Trophoblast cell (in vitro differentiated cells and primary cell): ENCODE results near the gene NIPBL.
"Not testable (repeated sequence)": the region's sequence is repeated elsewhere in the genome, so short reads cannot be mapped to it uniquely, and the experiment has no call there.

ENCODE experiments used
- DNase-seq, 2 donors: peaks; one replicate each; pipeline ENCODE4 v3.0.0-alpha.2; 2016
- H2AFZ ChIP-seq: 2 replicates; pipeline ENCODE4 v1.6.1; 2013; ENCODE audit warnings: low read length, moderate library complexity, mild to moderate bottlenecking; ENCODE audit not compliant: insufficient read depth, poor library complexity
- H2AK5ac ChIP-seq: 2 replicates; pipeline ENCODE4 v1.6.1; 2013; ENCODE audit warnings: mild to moderate bottlenecking, low read length
- H2BK120ac ChIP-seq: 2 replicates; pipeline ENCODE4 v1.6.1; 2013; ENCODE audit warnings: low read length, mild to moderate bottlenecking, moderate library complexity; ENCODE audit not compliant: insufficient read depth, poor library complexity
- H2BK12ac ChIP-seq: 2 replicates; pipeline ENCODE4 v1.6.1; 2013; ENCODE audit warnings: mild to moderate bottlenecking, low read length, moderate library complexity
- H2BK5ac ChIP-seq: 2 replicates; pipeline ENCODE4 v1.6.1; 2013; ENCODE audit warnings: low read length, low read depth, moderate library complexity, mild to moderate bottlenecking; ENCODE audit not compliant: poor library complexity
- H3K14ac ChIP-seq: 2 replicates; pipeline ENCODE4 v1.6.1; 2013; ENCODE audit warnings: mild to moderate bottlenecking, low read length
- H3K18ac ChIP-seq: 2 replicates; pipeline ENCODE4 v1.6.1; 2013; ENCODE audit warnings: mild to moderate bottlenecking, low read length
- H3K23ac ChIP-seq: 2 replicates; pipeline ENCODE4 v1.6.1; 2013; ENCODE audit warnings: low read length
- H3K27ac ChIP-seq: 2 replicates; pipeline ENCODE4 v1.5.1; 2013; ENCODE audit warnings: low read depth, mild to moderate bottlenecking, inconsistent platforms, low read length, moderate library complexity
- H3K27me3 ChIP-seq: 2 replicates; pipeline ENCODE4 v1.6.1; 2013; ENCODE audit warnings: inconsistent platforms, mild to moderate bottlenecking, low read length, moderate library complexity; ENCODE audit not compliant: insufficient read depth
- H3K36me3 ChIP-seq, 2 experiments: 1 replicate in 1 of 2; 2 replicates in 1 of 2; pipeline ENCODE4 v1.6.1; 2013; ENCODE audit warnings: low read length in 2 of 2, mild to moderate bottlenecking in 2 of 2, moderate library complexity in 1 of 2; ENCODE audit not compliant: insufficient read depth in 2 of 2, control insufficient read depth in 1 of 2
- H3K4ac ChIP-seq: 2 replicates; pipeline ENCODE4 v1.6.1; 2013; ENCODE audit warnings: low read depth, mild to moderate bottlenecking, low read length, moderate library complexity
- H3K4me1 ChIP-seq, 2 experiments: 1 replicate in 1 of 2; 2 replicates in 1 of 2; pipeline ENCODE4 v1.6.1; 2013; ENCODE audit warnings: low read length in 2 of 2, mild to moderate bottlenecking in 2 of 2, moderate library complexity in 1 of 2; ENCODE audit not compliant: insufficient read depth in 2 of 2, control insufficient read depth in 1 of 2
- H3K4me2 ChIP-seq: 2 replicates; pipeline ENCODE4 v1.6.1; 2013; ENCODE audit warnings: inconsistent platforms, mild to moderate bottlenecking, low read length, moderate library complexity
- H3K4me3 ChIP-seq: 2 replicates; pipeline ENCODE4 v1.5.1; 2013; ENCODE audit warnings: mild to moderate bottlenecking, low read depth, low read length, inconsistent platforms
- H3K79me1 ChIP-seq: one replicate; pipeline ENCODE4 v1.6.1; 2013; ENCODE audit warnings: low read length
- H3K79me2 ChIP-seq: 2 replicates; pipeline ENCODE4 v1.6.1; 2013; ENCODE audit warnings: low read length, mild to moderate bottlenecking; ENCODE audit not compliant: control insufficient read depth, insufficient read depth, poor library complexity
- H3K9ac ChIP-seq: 2 replicates; pipeline ENCODE4 v1.6.1; 2013; ENCODE audit warnings: mild to moderate bottlenecking, low read length
- H3K9me3 ChIP-seq: 2 replicates; pipeline ENCODE4 v1.6.1; 2013; ENCODE audit warnings: low read depth, mild to moderate bottlenecking, control low read depth, inconsistent platforms, low read length; ENCODE audit not compliant: insufficient read depth
- H4K12ac ChIP-seq: 2 replicates; pipeline ENCODE4 v1.6.1; 2013; ENCODE audit warnings: low read depth, mild to moderate bottlenecking, low read length, moderate library complexity
- H4K8ac ChIP-seq: 2 replicates; pipeline ENCODE4 v1.6.1; 2013; ENCODE audit warnings: low read depth, mild to moderate bottlenecking, low read length, moderate library complexity
- H4K91ac ChIP-seq: one replicate; pipeline ENCODE4 v1.6.1; 2013; ENCODE audit warnings: low read depth, mild to moderate bottlenecking, low read length, moderate library complexity
- WGBS: extraction: QIAGEN DNeasy Blood & Tissue Kit; methylation state at CpG from one replicate; pipeline ENCODE4 v1.1.7; 2013; ENCODE audit warnings: missing lambda C conversion rate; ENCODE audit not compliant: insufficient read length, insufficient coverage; ENCODE audit errors: extremely low coverage; 5-methylcytosine and 5-hydroxymethylcytosine counted together

The NIPBL gene

DNA sequence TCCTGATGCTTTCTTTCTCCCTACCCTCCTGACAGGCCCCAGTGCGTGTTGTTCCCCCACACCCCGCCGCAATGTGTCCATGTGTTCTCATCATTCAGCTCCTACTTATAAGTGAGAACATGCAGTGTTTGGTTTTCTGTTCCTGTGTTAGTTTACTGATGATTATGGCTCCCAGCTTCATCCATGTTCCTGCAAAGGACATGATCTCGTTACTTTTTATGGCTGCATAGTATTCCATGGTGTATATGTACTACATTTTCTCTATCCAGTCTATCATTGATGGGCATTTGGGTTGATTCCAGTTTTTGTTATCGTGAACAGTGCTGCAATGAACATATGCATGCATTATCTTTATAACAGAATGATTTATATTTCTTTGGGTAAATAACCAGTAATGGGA lies 222.7 kb downstream of the NIPBL start:
- no CpG with 5 or more reads among the region's 5 CpGs for WGBS
- not testable (repeated sequence) for H4K12ac ChIP-seq, H4K91ac ChIP-seq, H3K14ac ChIP-seq, H3K79me2 ChIP-seq, H2BK12ac ChIP-seq, H3K36me3 ChIP-seq, H2AK5ac ChIP-seq, H3K79me1 ChIP-seq, H2BK120ac ChIP-seq, H3K9me3 ChIP-seq, H3K4ac ChIP-seq, H2AFZ ChIP-seq, H3K4me3 ChIP-seq, H4K8ac ChIP-seq, H2BK5ac ChIP-seq, H3K23ac ChIP-seq, H3K4me1 ChIP-seq, H3K27me3 ChIP-seq, H3K9ac ChIP-seq, H3K18ac ChIP-seq, H3K27ac ChIP-seq, H3K4me2 ChIP-seq, DNase-seq

DNA sequence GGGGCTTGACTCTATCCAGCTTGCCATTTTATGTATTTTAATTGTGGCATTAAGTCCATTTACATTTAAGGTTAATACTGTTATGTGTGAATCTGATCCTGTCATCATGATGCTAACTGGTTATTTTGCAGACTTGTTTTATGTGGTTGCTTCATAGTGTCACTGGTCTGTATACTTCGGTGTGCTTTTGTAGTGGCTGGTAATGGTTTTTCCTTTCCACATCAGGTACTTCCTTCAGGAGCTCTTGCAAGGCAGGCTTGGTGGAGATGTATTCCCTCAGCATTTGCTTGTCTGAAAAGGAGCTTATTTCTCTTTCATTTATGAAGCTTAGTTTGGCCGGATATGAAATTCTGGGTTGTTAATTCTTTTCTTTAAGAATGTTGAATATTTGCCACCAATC lies 226.7 kb downstream of the NIPBL start:
- H4K91ac ChIP-seq: no peak overlapping the region
- no peak overlapping the region for H2BK120ac ChIP-seq
- H2BK12ac ChIP-seq: no peak overlapping the region
- no peak overlapping the region for H3K14ac ChIP-seq
- H4K8ac ChIP-seq: no peak overlapping the region
- H3K79me2 ChIP-seq: no peaks in the 10 kb centered on the region
- no peak overlapping the region for H4K12ac ChIP-seq
- H3K27me3 ChIP-seq: no peaks in the 10 kb centered on the region
- peaks cover 9% of the 10 kb centered on the region in 2 experiments for H3K36me3 ChIP-seq
- H3K9ac ChIP-seq: no peak overlapping the region
- no peak overlapping the region for H3K23ac ChIP-seq
- H3K4me1 ChIP-seq: no peaks in the 10 kb centered on the region
- H2BK5ac ChIP-seq: no peak overlapping the region
- no peak overlapping the region for H3K27ac ChIP-seq
- H3K79me1 ChIP-seq: no peaks in the 10 kb centered on the region
- no peak overlapping the region for H2AFZ ChIP-seq
- no peak overlapping the region for H2AK5ac ChIP-seq
- H3K9me3 ChIP-seq: no peaks in the 10 kb centered on the region
- no CpG with 5 or more reads among the region's 2 CpGs for WGBS
- no peak overlapping the region for H3K4me3 ChIP-seq
- no peak for DNase-seq
- H3K4me2 ChIP-seq: no peak overlapping the region
- no peak overlapping the region for H3K4ac ChIP-seq
- H3K18ac ChIP-seq: no peak overlapping the region

DNA sequence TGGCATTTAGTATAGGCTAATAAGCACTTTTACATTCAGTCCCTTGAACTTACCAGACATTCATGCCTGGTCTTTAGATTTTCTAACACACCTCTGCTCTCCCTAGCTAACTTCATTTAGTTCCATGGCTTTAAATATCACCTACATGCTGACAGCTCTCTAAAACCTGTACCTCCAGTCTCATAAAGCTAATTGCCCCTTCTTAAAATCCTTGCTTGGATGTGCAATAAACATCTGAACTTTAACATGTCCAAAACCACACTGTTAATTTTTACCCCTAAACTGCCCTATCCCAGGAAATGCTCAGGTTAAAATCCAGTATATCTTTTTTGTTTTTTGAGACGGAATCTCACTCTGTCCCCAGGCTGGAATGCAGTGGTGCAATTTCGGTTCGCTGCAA lies 232.8 kb downstream of the NIPBL start:
- H3K9me3 ChIP-seq: no peaks in the 10 kb centered on the region
- no peak overlapping the region for H3K4me2 ChIP-seq
- peaks cover 6 to 9% of the 10 kb centered on the region in 2 experiments for H3K36me3 ChIP-seq
- no peaks in the 10 kb centered on the region for H3K79me2 ChIP-seq
- H4K12ac ChIP-seq: no peak overlapping the region
- DNase-seq: no peak
- no peak overlapping the region for H3K18ac ChIP-seq
- H4K91ac ChIP-seq: no peak overlapping the region
- H3K4me1 ChIP-seq: no peaks in the 10 kb centered on the region
- no peak overlapping the region for H2AFZ ChIP-seq
- H3K4ac ChIP-seq: no peak overlapping the region
- H4K8ac ChIP-seq: no peak overlapping the region
- no peak overlapping the region for H3K9ac ChIP-seq
- WGBS: no CpG with 5 or more reads among the region's 3 CpGs
- no peak overlapping the region for H2BK12ac ChIP-seq
- H3K79me1 ChIP-seq: no peaks in the 10 kb centered on the region
- no peak overlapping the region for H3K27ac ChIP-seq
- no peak overlapping the region for H3K23ac ChIP-seq
- H3K14ac ChIP-seq: no peak overlapping the region
- H3K27me3 ChIP-seq: no peaks in the 10 kb centered on the region
- H2AK5ac ChIP-seq: no peak overlapping the region
- H2BK5ac ChIP-seq: no peak overlapping the region
- no peak overlapping the region for H2BK120ac ChIP-seq
- H3K4me3 ChIP-seq: no peak overlapping the region

DNA sequence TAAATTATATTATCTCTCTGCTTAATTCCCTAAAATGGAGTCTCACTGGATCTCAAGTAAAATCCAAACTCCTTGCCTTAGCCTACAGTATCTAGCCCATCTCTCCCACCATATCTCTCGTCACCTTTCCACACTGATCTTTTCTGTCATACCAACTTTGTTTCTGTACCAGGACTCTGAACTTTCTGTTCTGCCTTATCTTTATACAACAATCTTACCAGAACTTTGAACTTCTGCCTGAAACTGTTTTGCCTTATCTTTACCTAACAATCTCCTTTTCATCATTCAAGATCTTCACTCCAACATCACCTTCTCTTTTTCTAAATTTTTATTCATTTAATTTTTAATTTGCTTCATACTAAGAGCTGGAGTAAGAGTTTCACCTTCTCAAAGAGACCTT lies 233.6 kb downstream of the NIPBL start:
- no peaks in the 10 kb centered on the region for H3K9me3 ChIP-seq
- H4K8ac ChIP-seq: no peak overlapping the region
- H4K12ac ChIP-seq: no peak overlapping the region
- H2BK12ac ChIP-seq: no peak overlapping the region
- H3K4me2 ChIP-seq: no peak overlapping the region
- no peak overlapping the region for H3K9ac ChIP-seq
- no peak overlapping the region for H3K4ac ChIP-seq
- H2BK120ac ChIP-seq: no peak overlapping the region
- no CpG with 5 or more reads among the region's 1 CpG for WGBS
- no peak overlapping the region for H3K27ac ChIP-seq
- no peak overlapping the region for H3K23ac ChIP-seq
- peaks cover 8 to 9% of the 10 kb centered on the region in 2 experiments for H3K36me3 ChIP-seq
- H2AK5ac ChIP-seq: no peak overlapping the region
- no peaks in the 10 kb centered on the region for H3K27me3 ChIP-seq
- no peak overlapping the region for H3K18ac ChIP-seq
- no peak for DNase-seq
- H3K4me1 ChIP-seq: no peaks in the 10 kb centered on the region
- no peak overlapping the region for H2AFZ ChIP-seq
- no peaks in the 10 kb centered on the region for H3K79me1 ChIP-seq
- no peaks in the 10 kb centered on the region for H3K79me2 ChIP-seq
- H3K14ac ChIP-seq: no peak overlapping the region
- H4K91ac ChIP-seq: no peak overlapping the region
- H2BK5ac ChIP-seq: no peak overlapping the region
- H3K4me3 ChIP-seq: no peak overlapping the region
